Omental fat pad (tissue), 4 donors: Measurements from ENCODE around the gene EI24. TPM values are rescaled to one million over a fixed set of nuclear protein-coding genes. Genes with fewer than 3 reads are reported as not detected.

Experiments
- ATAC-seq: fragments of 150-250 bp; one replicate; pipeline ENCODE4 v1.9.1; 2016; ENCODE audit warnings: mild to moderate bottlenecking, moderate library complexity; ENCODE audit not compliant: low FRiP score
- DNase-seq: peaks from one replicate; pipeline ENCODE4 v3.0.0-alpha.2; 2019; ENCODE audit warnings: low spot score
- CTCF ChIP-seq, 3 donors: fragments of 450-650 bp; IDR thresholded peaks; one replicate each; pipeline ENCODE4 v1.5.1; 2016 to 2017; ENCODE audit warnings: antibody characterized with exemption in 3 of 3, mild to moderate bottlenecking in 3 of 3, moderate library complexity in 2 of 3
- total RNA-seq, 4 donors: library from RNA; depleted of rRNA; stranded (reverse); fragments of >200 nt; gene quantifications; one replicate each; pipeline ENCODE4 v1.1.0, GENCODE V29; 2016

The EI24 gene
- total RNA-seq, 4 donors from 2014 or later, result 68.6 to 116 (median 85.5) TPM

GRCh38 chr11:125591649-125592304 is 22.5 kb downstream of the EI24 start:
- DNase-seq, result peak; percentile 29
- no peak for TF ChIP-seq CTCF (IDR thresholded peaks at IDR 0.05)
- ATAC-seq, result peak; percentile 32

GRCh38 chr11:125592305-125593113 is 23.2 kb downstream of the EI24 start, which contains the start of gene STT3A:
Gene STT3A, plus strand, starts transcription at chr11:125592852. Its CDS starts 3,064 bp downstream, at chr11:125595916.
- peak; percentile 97 for DNase-seq
- peak; percentile 99 for ATAC-seq
- TF ChIP-seq CTCF (IDR thresholded peaks at IDR 0.05), result no peak

- ATAC-seq (peak; percentile 37), DNase-seq (peak; percentile 28)
- no peak for TF ChIP-seq CTCF (IDR thresholded peaks at IDR 0.05)
Observed at GRCh38 chr11:125593114-125593820, 24.0 kb downstream of the EI24 start.

GRCh38 chr11:125594958-125595357 is 25.7 kb downstream of the EI24 start:
- ATAC-seq (no peak), DNase-seq (no peak)
- TF ChIP-seq CTCF (IDR thresholded peaks at IDR 0.05), result no peak

GRCh38 chr11:125600663-125601062 is 31.4 kb downstream of the EI24 start:
- ATAC-seq (no peak), DNase-seq (no peak)
- no peak for TF ChIP-seq CTCF (IDR thresholded peaks at IDR 0.05)

GRCh38 chr11:125603207-125603606 is 33.9 kb downstream of the EI24 start:
- ATAC-seq (no peak), DNase-seq (no peak)
- no peak for TF ChIP-seq CTCF (IDR thresholded peaks at IDR 0.05)
